K562 (cell line): ENCODE measurements around the gene GLYAT. TPM values are rescaled to one million over a fixed set of nuclear protein-coding genes. Genes with fewer than 3 reads are reported as not detected.

Source experiments
- CC2D1A ChIP-seq: fragments of 450-650 bp; IDR thresholded peaks from 2 replicates; pipeline ENCODE4 v1.6.1; 2017; ENCODE audit warnings: mild to moderate bottlenecking
- CREB1 ChIP-seq, 2 experiments: sonication (generic) in 1 of 2; formaldehyde crosslinking in 1 of 2; IDR thresholded peaks; 2 replicates each; pipeline versions ENCODE4 v1.6.1 to v1.8.0; 2012 to 2022; ENCODE audit warnings: inconsistent platforms in 1 of 2, mild to moderate bottlenecking in 1 of 2, missing genetic modification reagents in 1 of 2, moderate library complexity in 1 of 2
- CTBP1 ChIP-seq: fragments of 450-650 bp; IDR thresholded peaks from 2 replicates; pipeline ENCODE4 v1.6.1; 2016; ENCODE audit warnings: borderline replicate concordance
- ETV1 ChIP-seq: fragments of 450-650 bp; conservative IDR thresholded peaks from 2 replicates; pipeline ENCODE4 v1.6.1; 2016; ENCODE audit warnings: missing genetic modification characterization, control low read depth, low read depth, missing compliant biosample characterization
- ETV6 ChIP-seq, 3 experiments: fragments of 150-350 bp in 1 of 3; sonication (generic) in 1 of 3; formaldehyde crosslinking in 1 of 3; IDR thresholded peaks; 2 replicates each; pipeline versions ENCODE4 v1.6.1 to v1.8.0; 2014 to 2022; ENCODE audit warnings: borderline replicate concordance in 2 of 3, low read depth in 2 of 3, antibody characterized with exemption in 1 of 3, low read length in 1 of 3, mild to moderate bottlenecking in 1 of 3, missing genetic modification reagents in 1 of 3
- KLF10 ChIP-seq: fragments of 250-450 bp; sonication (Bioruptor Pico); IDR thresholded peaks from 2 replicates; pipeline ENCODE4 v1.6.1; 2021; ENCODE audit warnings: matching md5 sums
- MCM2 ChIP-seq: fragments of 450-650 bp; IDR thresholded peaks from 2 replicates; pipeline ENCODE4 v1.6.1; 2017; ENCODE audit warnings: low read depth, mild to moderate bottlenecking
- MYBL2 ChIP-seq, 2 experiments: fragments of 450-650 bp in 1 of 2; sonication (generic) in 1 of 2; formaldehyde crosslinking in 1 of 2; IDR thresholded peaks; 2 replicates each; pipeline versions ENCODE4 v1.6.1 to v1.8.1; 2017 to 2022; ENCODE audit warnings: borderline replicate concordance in 1 of 2, inconsistent platforms in 1 of 2, low read depth in 1 of 2, mild to moderate bottlenecking in 1 of 2, missing genetic modification reagents in 1 of 2, moderate library complexity in 1 of 2
- NR3C1 ChIP-seq: sonication (generic); formaldehyde crosslinking; IDR thresholded peaks from 2 replicates; pipeline ENCODE4 v1.8.1; 2022; ENCODE audit warnings: missing genetic modification reagents
- RB1 ChIP-seq: fragments of 450-650 bp; IDR thresholded peaks from 2 replicates; pipeline ENCODE4 v1.6.1; 2017; ENCODE audit warnings: low read depth, mild to moderate bottlenecking
- SMARCE1 ChIP-seq: fragments of 450-650 bp; IDR thresholded peaks from 2 replicates; pipeline ENCODE4 v1.7.1; 2016; ENCODE audit warnings: mild to moderate bottlenecking
- SP2 ChIP-seq: IDR thresholded peaks from 2 replicates; pipeline ENCODE4 v1.6.1; 2011; ENCODE audit warnings: mild to moderate bottlenecking, low read depth, low read length, moderate library complexity; ENCODE audit not compliant: poor library complexity, severe bottlenecking; ENCODE audit errors: extremely low read depth
- TCF3 ChIP-seq: sonication (generic); formaldehyde crosslinking; IDR thresholded peaks from 2 replicates; pipeline ENCODE4 v1.4.0; 2020; ENCODE audit warnings: mild to moderate bottlenecking, missing genetic modification reagents
- ZNF121 ChIP-seq: sonication (generic); formaldehyde crosslinking; conservative IDR thresholded peaks from 2 replicates; pipeline ENCODE4 v1.8.0; 2022; ENCODE audit warnings: missing genetic modification reagents
- ZNF717 ChIP-seq: fragments of 250-450 bp; sonication (Bioruptor Pico); IDR thresholded peaks from 2 replicates; pipeline ENCODE4 v1.5.0; 2021
- ZNF75A ChIP-seq: fragments of 450-650 bp; formaldehyde crosslinking; IDR thresholded peaks from 2 replicates; pipeline ENCODE4 v1.4.0; 2020; ENCODE audit warnings: mild to moderate bottlenecking
- polyA plus RNA-seq, 8 experiments: library from polyadenylated mRNA; depleted of rRNA in 4 of 8; stranded (reverse) in 5 of 8; unstranded in 3 of 8; fragments of >200 nt; fragmentation: Nextera tagmentation in 2 of 8; fragmentation: Illumina TruSeq in 1 of 8; extraction: Ambion mirVana in 2 of 8; extraction: Trizol in 1 of 8; gene quantifications; 2 replicates each; pipeline versions ENCODE4 v1.2.1 to v1.2.3, GENCODE V29; 2011 to 2014; ENCODE audit warnings: inconsistent platforms in 1 of 8, missing spikeins in 1 of 8
- total RNA-seq, 7 experiments: library from RNA; depleted of rRNA in 6 of 7; stranded (reverse); fragments of >200 nt in 6 of 7; fragmentation: Illumina TruSeq in 2 of 7; extraction: Trizol in 2 of 7; gene quantifications; 2 replicates each; pipeline versions ENCODE4 v1.2.1 to v1.2.3, GENCODE V29; 2011 to 2021; ENCODE audit warnings: low replicate concordance in 1 of 7
- TF ChIP-seq, protein P1 (sequence below): fragments of 450-650 bp; IDR thresholded peaks from 2 replicates; pipeline ENCODE4 v1.6.1; 2018; ENCODE audit not compliant: partially characterized antibody
- TF ChIP-seq, protein P2 (sequence below): fragments of 250-450 bp; sonication (Bioruptor Pico); IDR thresholded peaks from 2 replicates; pipeline ENCODE4 v1.8.0; 2022; ENCODE audit warnings: inconsistent platforms
- TF ChIP-seq, protein P3 (sequence below): fragments of 150-350 bp; conservative IDR thresholded peaks from 2 replicates; pipeline ENCODE4 v1.6.1; 2014; ENCODE audit warnings: low read length

The GLYAT gene
- total and polyA plus RNA-seq, 9 of the 15 experiments (the other 6 are each of a cell fraction or from before 2014, with no cell fraction given): not detected

DNA sequence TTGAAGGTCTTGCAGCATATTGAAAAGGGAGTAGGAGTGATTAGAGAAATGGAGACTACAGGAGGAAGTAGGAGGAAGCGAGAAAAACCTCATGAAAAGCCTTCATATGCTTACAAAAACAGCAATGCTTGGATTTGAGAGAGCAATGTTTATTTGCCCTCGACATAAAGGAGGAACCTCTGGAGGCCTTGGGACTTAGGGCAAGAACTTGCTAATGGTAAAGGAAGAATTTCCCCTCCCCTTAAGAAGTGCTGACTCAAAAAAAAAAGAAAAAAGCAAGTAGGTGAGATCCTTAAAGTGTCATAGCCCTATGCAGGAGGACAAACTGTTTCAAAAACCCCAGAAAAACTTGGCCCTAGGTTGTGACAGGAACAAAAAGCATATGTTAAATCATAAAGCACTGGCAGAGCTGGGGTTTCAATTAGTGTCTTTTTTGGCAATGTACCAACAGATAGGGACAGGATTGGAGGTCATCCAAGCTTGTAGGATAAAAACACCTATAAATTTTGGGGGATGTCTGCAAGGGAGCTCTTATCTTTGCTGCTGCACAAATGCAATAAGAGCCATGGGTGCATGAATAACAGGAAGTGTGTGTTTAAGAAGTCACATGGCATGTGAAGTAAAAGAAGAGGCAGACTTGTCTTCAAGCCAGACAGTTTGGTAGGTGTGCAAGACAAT is 4.9 kb downstream of the GLYAT start (continued):
- TF ChIP-seq ETV6 (IDR thresholded peaks at IDR 0.05; ENCODE audit: borderline replicate concordance in 1 of 2, low read depth in 2 of 2, low read length in 1 of 2): no peak
- TF ChIP-seq ETV6 (CRISPR knock-in tag; IDR thresholded peaks at IDR 0.05; ENCODE audit: borderline replicate concordance): no peak
- TF ChIP-seq KLF10 (CRISPR knock-in tag): no peak
- TF ChIP-seq, protein P1, sequence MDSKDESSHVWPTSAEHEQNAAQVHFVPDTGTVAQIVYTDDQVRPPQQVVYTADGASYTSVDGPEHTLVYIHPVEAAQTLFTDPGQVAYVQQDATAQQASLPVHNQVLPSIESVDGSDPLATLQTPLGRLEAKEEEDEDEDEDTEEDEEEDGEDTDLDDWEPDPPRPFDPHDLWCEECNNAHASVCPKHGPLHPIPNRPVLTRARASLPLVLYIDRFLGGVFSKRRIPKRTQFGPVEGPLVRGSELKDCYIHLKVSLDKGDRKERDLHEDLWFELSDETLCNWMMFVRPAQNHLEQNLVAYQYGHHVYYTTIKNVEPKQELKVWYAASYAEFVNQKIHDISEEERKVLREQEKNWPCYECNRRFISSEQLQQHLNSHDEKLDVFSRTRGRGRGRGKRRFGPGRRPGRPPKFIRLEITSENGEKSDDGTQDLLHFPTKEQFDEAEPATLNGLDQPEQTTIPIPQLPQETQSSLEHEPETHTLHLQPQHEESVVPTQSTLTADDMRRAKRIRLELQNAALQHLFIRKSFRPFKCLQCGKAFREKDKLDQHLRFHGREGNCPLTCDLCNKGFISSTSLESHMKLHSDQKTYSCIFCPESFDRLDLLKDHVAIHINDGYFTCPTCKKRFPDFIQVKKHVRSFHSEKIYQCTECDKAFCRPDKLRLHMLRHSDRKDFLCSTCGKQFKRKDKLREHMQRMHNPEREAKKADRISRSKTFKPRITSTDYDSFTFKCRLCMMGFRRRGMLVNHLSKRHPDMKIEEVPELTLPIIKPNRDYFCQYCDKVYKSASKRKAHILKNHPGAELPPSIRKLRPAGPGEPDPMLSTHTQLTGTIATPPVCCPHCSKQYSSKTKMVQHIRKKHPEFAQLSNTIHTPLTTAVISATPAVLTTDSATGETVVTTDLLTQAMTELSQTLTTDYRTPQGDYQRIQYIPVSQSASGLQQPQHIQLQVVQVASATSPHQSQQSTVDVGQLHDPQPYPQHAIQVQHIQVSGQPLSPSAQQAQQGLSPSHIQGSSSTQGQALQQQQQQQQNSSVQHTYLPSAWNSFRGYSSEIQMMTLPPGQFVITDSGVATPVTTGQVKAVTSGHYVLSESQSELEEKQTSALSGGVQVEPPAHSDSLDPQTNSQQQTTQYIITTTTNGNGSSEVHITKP: peak; percentile 39
- peak; percentile 70; the same call in 1 of the 2 replicates for TF ChIP-seq CTBP1
- TF ChIP-seq, protein P2, sequence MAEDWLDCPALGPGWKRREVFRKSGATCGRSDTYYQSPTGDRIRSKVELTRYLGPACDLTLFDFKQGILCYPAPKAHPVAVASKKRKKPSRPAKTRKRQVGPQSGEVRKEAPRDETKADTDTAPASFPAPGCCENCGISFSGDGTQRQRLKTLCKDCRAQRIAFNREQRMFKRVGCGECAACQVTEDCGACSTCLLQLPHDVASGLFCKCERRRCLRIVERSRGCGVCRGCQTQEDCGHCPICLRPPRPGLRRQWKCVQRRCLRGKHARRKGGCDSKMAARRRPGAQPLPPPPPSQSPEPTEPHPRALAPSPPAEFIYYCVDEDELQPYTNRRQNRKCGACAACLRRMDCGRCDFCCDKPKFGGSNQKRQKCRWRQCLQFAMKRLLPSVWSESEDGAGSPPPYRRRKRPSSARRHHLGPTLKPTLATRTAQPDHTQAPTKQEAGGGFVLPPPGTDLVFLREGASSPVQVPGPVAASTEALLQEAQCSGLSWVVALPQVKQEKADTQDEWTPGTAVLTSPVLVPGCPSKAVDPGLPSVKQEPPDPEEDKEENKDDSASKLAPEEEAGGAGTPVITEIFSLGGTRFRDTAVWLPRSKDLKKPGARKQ (CRISPR knock-in tag): no peak
- TF ChIP-seq TCF3 (CRISPR knock-in tag): peak; percentile 76
- no peak for TF ChIP-seq RB1
- no peak for TF ChIP-seq MYBL2 (IDR thresholded peaks at IDR 0.05; ENCODE audit: low read depth)
- no peak for TF ChIP-seq MYBL2 (CRISPR knock-in tag; IDR thresholded peaks at IDR 0.05; ENCODE audit: borderline replicate concordance)
- TF ChIP-seq NR3C1 (CRISPR knock-in tag): no peak
- TF ChIP-seq CC2D1A: no peak
- no peak for TF ChIP-seq ZNF75A
- peak; percentile 59; the same call in 1 of the 2 replicates for TF ChIP-seq ETV1 (tag)
- TF ChIP-seq CREB1 (IDR thresholded peaks at IDR 0.05): no peak
- TF ChIP-seq CREB1 (CRISPR knock-in tag; IDR thresholded peaks at IDR 0.05): no peak
- TF ChIP-seq SP2: no peak
- TF ChIP-seq ZNF121 (CRISPR knock-in tag): no peak
- TF ChIP-seq, protein P3, sequence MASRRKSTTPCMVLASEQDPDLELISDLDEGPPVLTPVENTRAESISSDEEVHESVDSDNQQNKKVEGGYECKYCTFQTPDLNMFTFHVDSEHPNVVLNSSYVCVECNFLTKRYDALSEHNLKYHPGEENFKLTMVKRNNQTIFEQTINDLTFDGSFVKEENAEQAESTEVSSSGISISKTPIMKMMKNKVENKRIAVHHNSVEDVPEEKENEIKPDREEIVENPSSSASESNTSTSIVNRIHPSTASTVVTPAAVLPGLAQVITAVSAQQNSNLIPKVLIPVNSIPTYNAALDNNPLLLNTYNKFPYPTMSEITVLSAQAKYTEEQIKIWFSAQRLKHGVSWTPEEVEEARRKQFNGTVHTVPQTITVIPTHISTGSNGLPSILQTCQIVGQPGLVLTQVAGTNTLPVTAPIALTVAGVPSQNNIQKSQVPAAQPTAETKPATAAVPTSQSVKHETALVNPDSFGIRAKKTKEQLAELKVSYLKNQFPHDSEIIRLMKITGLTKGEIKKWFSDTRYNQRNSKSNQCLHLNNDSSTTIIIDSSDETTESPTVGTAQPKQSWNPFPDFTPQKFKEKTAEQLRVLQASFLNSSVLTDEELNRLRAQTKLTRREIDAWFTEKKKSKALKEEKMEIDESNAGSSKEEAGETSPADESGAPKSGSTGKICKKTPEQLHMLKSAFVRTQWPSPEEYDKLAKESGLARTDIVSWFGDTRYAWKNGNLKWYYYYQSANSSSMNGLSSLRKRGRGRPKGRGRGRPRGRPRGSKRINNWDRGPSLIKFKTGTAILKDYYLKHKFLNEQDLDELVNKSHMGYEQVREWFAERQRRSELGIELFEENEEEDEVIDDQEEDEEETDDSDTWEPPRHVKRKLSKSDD: no peak
- no peak for TF ChIP-seq ZNF717 (CRISPR knock-in tag)
- TF ChIP-seq MCM2: no peak
- peak; percentile 60; the same call in 1 of the 2 replicates for TF ChIP-seq SMARCE1
